Fibroblast of mammary gland (primary cell): ENCODE data around the gene SRRM2.

Experiments used
- DNase-seq: peaks from one replicate; pipeline ENCODE4 v3.0.0-alpha.2; 2010; ENCODE audit warnings: low read depth
- H3K4me3 ChIP-seq: 2 replicates; pipeline ENCODE4 v1.5.1; 2011; ENCODE audit warnings: low read depth, mild to moderate bottlenecking, low read length, moderate library complexity; ENCODE audit not compliant: control insufficient read depth
- CTCF ChIP-seq: conservative IDR thresholded peaks from 2 replicates; pipeline ENCODE4 v1.5.1; 2011; ENCODE audit warnings: low read depth, low read length, inconsistent platforms; ENCODE audit not compliant: control insufficient read depth, insufficient read depth

SRRM2 gene

DNA sequence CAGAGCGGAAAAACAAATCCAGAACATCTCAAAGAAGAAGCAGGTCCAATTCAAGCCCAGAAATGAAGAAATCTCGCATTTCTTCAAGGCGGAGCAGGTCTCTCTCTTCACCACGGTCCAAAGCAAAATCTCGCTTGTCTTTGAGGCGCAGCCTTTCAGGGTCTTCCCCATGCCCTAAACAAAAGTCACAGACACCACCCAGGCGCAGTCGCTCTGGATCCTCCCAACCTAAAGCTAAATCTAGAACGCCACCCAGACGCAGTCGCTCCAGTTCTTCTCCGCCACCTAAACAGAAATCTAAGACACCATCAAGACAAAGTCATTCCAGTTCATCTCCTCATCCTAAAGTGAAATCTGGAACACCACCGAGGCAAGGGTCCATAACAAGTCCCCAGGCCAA is 10.3 kb downstream of the SRRM2 start:
- no peak for DNase-seq
- H3K4me3 ChIP-seq = no peak overlapping the region
- TF ChIP-seq CTCF = no peak

DNA sequence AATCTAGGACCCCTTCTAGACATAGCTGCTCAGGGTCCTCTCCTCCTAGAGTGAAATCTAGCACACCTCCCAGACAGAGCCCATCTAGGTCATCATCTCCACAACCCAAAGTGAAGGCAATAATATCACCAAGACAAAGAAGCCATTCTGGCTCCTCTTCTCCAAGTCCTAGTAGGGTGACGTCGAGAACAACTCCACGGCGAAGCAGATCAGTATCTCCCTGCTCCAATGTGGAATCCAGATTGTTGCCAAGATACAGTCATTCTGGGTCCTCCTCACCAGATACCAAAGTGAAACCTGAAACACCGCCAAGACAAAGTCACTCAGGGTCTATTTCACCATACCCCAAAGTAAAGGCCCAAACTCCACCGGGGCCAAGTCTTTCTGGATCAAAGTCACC is 10.7 kb downstream of the SRRM2 start:
- DNase-seq = no peak
- no peak for TF ChIP-seq CTCF
- H3K4me3 ChIP-seq = no peak overlapping the region

GRCh38 chr16:2764718-2765117 is 12.3 kb downstream of the SRRM2 start:
- no peak for TF ChIP-seq CTCF
- H3K4me3 ChIP-seq = no peak overlapping the region
- no peak for DNase-seq

- no peak for TF ChIP-seq CTCF
- DNase-seq = no peak
- no peak overlapping the region for H3K4me3 ChIP-seq
These were observed 13.3 kb downstream of the SRRM2 start for GRCh38 chr16:2765462-2766404.

DNA sequence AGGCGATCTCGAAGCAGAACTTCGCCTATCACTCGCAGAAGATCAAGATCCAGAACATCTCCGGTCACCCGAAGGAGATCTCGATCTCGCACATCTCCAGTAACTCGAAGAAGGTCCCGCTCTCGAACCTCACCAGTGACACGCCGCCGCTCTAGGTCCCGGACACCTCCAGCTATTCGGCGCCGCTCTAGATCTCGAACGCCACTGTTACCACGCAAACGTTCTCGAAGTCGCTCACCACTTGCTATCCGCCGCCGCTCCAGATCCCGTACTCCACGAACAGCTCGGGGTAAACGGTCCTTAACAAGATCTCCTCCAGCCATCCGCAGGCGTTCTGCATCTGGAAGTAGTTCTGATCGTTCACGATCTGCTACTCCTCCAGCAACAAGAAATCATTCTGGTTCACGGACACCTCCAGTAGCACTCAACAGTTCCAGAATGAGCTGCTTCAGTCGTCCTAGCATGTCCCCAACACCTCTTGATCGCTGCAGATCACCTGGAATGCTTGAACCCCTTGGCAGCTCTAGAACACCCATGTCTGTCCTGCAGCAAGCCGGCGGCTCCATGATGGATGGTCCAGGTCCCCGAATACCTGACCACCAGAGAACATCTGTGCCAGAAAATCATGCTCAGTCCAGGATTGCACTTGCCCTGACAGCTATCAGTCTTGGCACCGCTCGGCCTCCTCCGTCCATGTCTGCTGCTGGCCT is 14.1 kb downstream of the SRRM2 start:
- no peak for DNase-seq
- H3K4me3 ChIP-seq = no peak overlapping the region
- no peak for TF ChIP-seq CTCF

GRCh38 chr16:2767140-2767731 is 14.8 kb downstream of the SRRM2 start:
- TF ChIP-seq CTCF = no peak
- DNase-seq = peak; percentile 35
- H3K4me3 ChIP-seq = no peak overlapping the region
